ENCODE data around the gene RPL10A.
"Not testable (repeated sequence)": the region's sequence is repeated elsewhere in the genome, so short reads cannot be mapped to it uniquely, and the experiment has no call there.

RPL10A gene

GRCh38 chr6:35468181-35468979, at the start of gene RPL10A:
Gene RPL10A, plus strand, starts transcription at chr6:35468401. Its CDS starts 34 bp downstream, at chr6:35468435.
- peak; percentile 85 for DNase-seq (ENCODE audit: low read depth)

GRCh38 chr6:35419417-35419816, 48.8 kb upstream of the RPL10A start:
- DNase-seq (ENCODE audit: low read depth): no peak

GRCh38 chr6:35419961-35420360, 48.2 kb upstream of the RPL10A start:
- no peak for DNase-seq (ENCODE audit: low read depth)

GRCh38 chr6:35425284-35425683, 42.9 kb upstream of the RPL10A start:
- peak; percentile 86 for DNase-seq (ENCODE audit: low read depth)

- no peak for DNase-seq (ENCODE audit: low read depth)
Measured at GRCh38 chr6:35426074-35426473, 42.1 kb upstream of the RPL10A start.

- DNase-seq (ENCODE audit: low read depth): no peak
Measured at GRCh38 chr6:35427435-35427834, 40.8 kb upstream of the RPL10A start.

GRCh38 chr6:35427851-35428321, 40.3 kb upstream of the RPL10A start:
- peak; percentile 84 for DNase-seq (ENCODE audit: low read depth)

- DNase-seq (ENCODE audit: low read depth): peak; percentile 50
Measured at GRCh38 chr6:35428421-35429149, 39.6 kb upstream of the RPL10A start.

GRCh38 chr6:35429463-35429862, 38.7 kb upstream of the RPL10A start:
- DNase-seq (ENCODE audit: low read depth): no peak

- no peak for DNase-seq (ENCODE audit: low read depth)
Measured at GRCh38 chr6:35432291-35432690, 35.9 kb upstream of the RPL10A start.

GRCh38 chr6:35432702-35433101, 35.5 kb upstream of the RPL10A start:
- DNase-seq (ENCODE audit: low read depth): not testable (repeated sequence)

GRCh38 chr6:35435074-35435837, 32.9 kb upstream of the RPL10A start:
- DNase-seq (ENCODE audit: low read depth): no peak

- DNase-seq (ENCODE audit: low read depth): no peak
Measured at GRCh38 chr6:35436071-35436857, 31.9 kb upstream of the RPL10A start.

GRCh38 chr6:35438378-35439065, 29.7 kb upstream of the RPL10A start:
- DNase-seq (ENCODE audit: low read depth): not testable (repeated sequence)

- DNase-seq (ENCODE audit: low read depth): no peak
Measured at GRCh38 chr6:35439308-35439707, 28.9 kb upstream of the RPL10A start.

GRCh38 chr6:35441205-35441604, 27.0 kb upstream of the RPL10A start:
- no peak for DNase-seq (ENCODE audit: low read depth)

- DNase-seq (ENCODE audit: low read depth): no peak
Measured at GRCh38 chr6:35441642-35442041, 26.6 kb upstream of the RPL10A start.

GRCh38 chr6:35442693-35443092, 25.5 kb upstream of the RPL10A start:
- DNase-seq (ENCODE audit: low read depth): no peak

GRCh38 chr6:35443341-35444030, 24.7 kb upstream of the RPL10A start:
- no peak for DNase-seq (ENCODE audit: low read depth)

GRCh38 chr6:35445691-35446090, 22.5 kb upstream of the RPL10A start:
- no peak for DNase-seq (ENCODE audit: low read depth)
